HL-60 (cell line): Measurements from ENCODE around the gene GPER1.

Source experiments
- DNase-seq, 2 experiments: peaks; one replicate each; pipeline ENCODE4 v3.0.0-alpha.2; 2010 to 2020; ENCODE audit warnings: low read depth in 1 of 2, low spot score in 1 of 2
- H3K27ac ChIP-seq: fragments of 250-450 bp; sonication (Bioruptor Pico); replicated peaks from 2 replicates; pipeline ENCODE4 v1.5.1; 2020; ENCODE audit warnings: mild to moderate bottlenecking, moderate library complexity
- H3K27me3 ChIP-seq: fragments of 250-450 bp; sonication (Bioruptor Pico); 2 replicates; pipeline ENCODE4 v1.5.1; 2021; ENCODE audit warnings: mild to moderate bottlenecking, moderate library complexity; ENCODE audit not compliant: insufficient read depth, poor library complexity, severe bottlenecking
- H3K4me3 ChIP-seq: replicated peaks from 2 replicates; pipeline ENCODE4 v1.5.1; 2011; ENCODE audit warnings: mild to moderate bottlenecking, control low read depth, low read length; ENCODE audit not compliant: insufficient read depth
- GABPA ChIP-seq: IDR thresholded peaks from 2 replicates; pipeline ENCODE4 v1.6.1; 2012; ENCODE audit warnings: low read depth
- POLR2AphosphoS5 ChIP-seq: IDR thresholded peaks from 2 replicates; pipeline ENCODE4 v1.6.1; 2012; ENCODE audit warnings: low read depth
- REST ChIP-seq: IDR thresholded peaks from 2 replicates; pipeline ENCODE4 v1.6.1; 2012; ENCODE audit warnings: low read depth; ENCODE audit not compliant: insufficient replicate concordance
- SPI1 ChIP-seq: IDR thresholded peaks from 2 replicates; pipeline ENCODE4 v1.6.1; 2012; ENCODE audit warnings: low read depth, mild to moderate bottlenecking, borderline replicate concordance
- TF ChIP-seq, protein P1 (sequence below): IDR thresholded peaks from one replicate; pipeline ENCODE4 v1.5.1; 2011; ENCODE audit warnings: low read length, control low read depth, inconsistent platforms; ENCODE audit not compliant: insufficient read depth

The GPER1 gene

GRCh38 chr7:1097120-1097504 lies 9.2 kb downstream of the GPER1 start:
- no peak overlapping the region for H3K4me3 ChIP-seq
- no peak for TF ChIP-seq SPI1
- TF ChIP-seq, protein P1, sequence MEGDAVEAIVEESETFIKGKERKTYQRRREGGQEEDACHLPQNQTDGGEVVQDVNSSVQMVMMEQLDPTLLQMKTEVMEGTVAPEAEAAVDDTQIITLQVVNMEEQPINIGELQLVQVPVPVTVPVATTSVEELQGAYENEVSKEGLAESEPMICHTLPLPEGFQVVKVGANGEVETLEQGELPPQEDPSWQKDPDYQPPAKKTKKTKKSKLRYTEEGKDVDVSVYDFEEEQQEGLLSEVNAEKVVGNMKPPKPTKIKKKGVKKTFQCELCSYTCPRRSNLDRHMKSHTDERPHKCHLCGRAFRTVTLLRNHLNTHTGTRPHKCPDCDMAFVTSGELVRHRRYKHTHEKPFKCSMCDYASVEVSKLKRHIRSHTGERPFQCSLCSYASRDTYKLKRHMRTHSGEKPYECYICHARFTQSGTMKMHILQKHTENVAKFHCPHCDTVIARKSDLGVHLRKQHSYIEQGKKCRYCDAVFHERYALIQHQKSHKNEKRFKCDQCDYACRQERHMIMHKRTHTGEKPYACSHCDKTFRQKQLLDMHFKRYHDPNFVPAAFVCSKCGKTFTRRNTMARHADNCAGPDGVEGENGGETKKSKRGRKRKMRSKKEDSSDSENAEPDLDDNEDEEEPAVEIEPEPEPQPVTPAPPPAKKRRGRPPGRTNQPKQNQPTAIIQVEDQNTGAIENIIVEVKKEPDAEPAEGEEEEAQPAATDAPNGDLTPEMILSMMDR = no peak
- TF ChIP-seq POLR2AphosphoS5 = no peak
- TF ChIP-seq REST = no peak
- no peak for TF ChIP-seq GABPA
- no peak for DNase-seq
- no peak overlapping the region for H3K27ac ChIP-seq
- no peaks in the 10 kb centered on the region for H3K27me3 ChIP-seq

- TF ChIP-seq GABPA = no peak
- TF ChIP-seq, protein P1 = no peak
- no peak for TF ChIP-seq REST
- no peak for TF ChIP-seq POLR2AphosphoS5
- TF ChIP-seq SPI1 = no peak
- Histone ChIP-seq H3K27me3 (no peaks in the 10 kb centered on the region), H3K27ac (no peak overlapping the region), H3K4me3 (no peak overlapping the region)
- no peak for DNase-seq
Observed at GRCh38 chr7:1098243-1099153, 10.6 kb downstream of the GPER1 start.

DNA sequence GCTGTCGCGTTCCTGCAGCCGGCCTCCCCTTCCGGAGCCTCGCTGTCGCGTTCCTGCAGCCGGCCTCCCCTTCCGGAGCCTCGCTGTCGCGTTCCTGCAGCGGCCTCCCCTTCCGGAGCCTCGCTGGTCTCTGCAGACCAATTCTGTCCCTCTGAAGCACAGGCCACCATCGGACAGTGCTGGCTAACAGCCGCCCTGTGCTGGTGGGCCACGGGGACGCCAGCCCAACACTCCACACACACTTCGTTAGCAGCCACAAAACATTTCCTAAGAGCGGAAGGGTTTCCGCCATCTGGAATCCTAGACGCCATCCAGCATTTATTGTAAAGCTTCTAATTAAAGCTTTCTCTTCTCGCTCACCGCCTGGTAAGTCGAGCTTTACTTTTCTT lies 11.2 kb downstream of the GPER1 start:
- H3K27me3 ChIP-seq = no peaks in the 10 kb centered on the region
- DNase-seq = no peak
- TF ChIP-seq SPI1 (no peak), REST (no peak), POLR2AphosphoS5 (no peak), GABPA (no peak)
- TF ChIP-seq, protein P1 = no peak
- no peak overlapping the region for H3K4me3 ChIP-seq
- H3K27ac ChIP-seq = no peak overlapping the region
